K562 (cell line): ENCODE data around the gene RAI1. TPM values are rescaled to one million over a fixed set of nuclear protein-coding genes. Genes with fewer than 3 reads are reported as not detected.
A peak's percentile ranks its signal among the peaks of the same experiment; 100 is the strongest.
"Not testable (repeated sequence)": the region's sequence is repeated elsewhere in the genome, so short reads cannot be mapped to it uniquely, and the experiment has no call there.

ENCODE experiments used
- ATAC-seq: fragments of 200-7000 bp; cut with Tn5 transposase; 3 replicates; pipeline ENCODE4 v1.9.1; 2020; ENCODE audit warnings: moderate library complexity
- BruUV-seq: library from RNA; stranded (reverse); fragments of 400-500 nt; replicated peaks from 2 replicates; lab custom pipeline; 2021; lab: Mats Ljungman, UMichigan
- CTCF ChIA-PET: fragments of 300-600 bp; formaldehyde crosslinking; extraction: SDS; loops from one replicate; lab custom pipeline; 2021; ENCODE audit warnings: low intra/inter-chr PET ratio; lab: Yijun Ruan, JAX
- POLR2A ChIA-PET: fragments of 300-600, 350-650 bp; sonication (Branson Sonifier 250); formaldehyde crosslinking; extraction: SDS; loops from one replicate; lab custom pipeline; 2021; ENCODE audit warnings: antibody characterized with exemption, inconsistent platforms; lab: Yijun Ruan, JAX
- DNase-seq, 4 experiments: peaks; one replicate each; pipeline versions ENCODE4 v3.0.0 to v3.0.0-alpha.2; 2011 to 2018; ENCODE audit warnings: low spot score in 3 of 4, mixed read lengths in 3 of 4; ENCODE audit errors: extremely low read depth in 1 of 4
- FAIRE-seq: peaks from 2 replicates; lab custom pipeline; 2011; peaks lifted over from hg19 to GRCh38; lab: Jason Lieb, UNC
- H2AFZ ChIP-seq: 2 replicates; pipeline ENCODE4 v1.6.0; 2011; ENCODE audit warnings: low read depth, low read length, control low read depth, inconsistent platforms
- H3K27ac ChIP-seq: fragments of 200-600 bp; 3 replicates; pipeline ENCODE4 v1.8.0; 2011; ENCODE audit warnings: low read depth, mild to moderate bottlenecking, control low read depth, inconsistent platforms, low read length, moderate library complexity, mixed read lengths; ENCODE audit errors: extremely low read depth
- H3K27me3 ChIP-seq, 2 experiments: fragments of 300-600 bp in 1 of 2; 2 replicates in 1 of 2; 3 replicates in 1 of 2; pipeline versions ENCODE4 v1.6.0 to v1.8.0; 2011; ENCODE audit warnings: inconsistent platforms in 2 of 2, low read length in 2 of 2, mild to moderate bottlenecking in 1 of 2, mixed read lengths in 1 of 2, moderate library complexity in 1 of 2; ENCODE audit not compliant: control insufficient read depth in 2 of 2, insufficient read depth in 2 of 2
- H3K36me3 ChIP-seq: fragments of 300-600 bp; 3 replicates; pipeline ENCODE4 v1.8.0; 2011; ENCODE audit warnings: mild to moderate bottlenecking, low read length, inconsistent platforms; ENCODE audit not compliant: control insufficient read depth, insufficient read depth
- H3K4me1 ChIP-seq, 2 experiments: fragments of 200-600 bp in 1 of 2; replicated peaks in 1 of 2; 2 replicates in 1 of 2; 3 replicates in 1 of 2; pipeline versions ENCODE4 v1.5.1 to v1.8.0; 2011; ENCODE audit warnings: inconsistent platforms in 2 of 2, low read length in 2 of 2, mild to moderate bottlenecking in 1 of 2, mixed read lengths in 1 of 2, moderate library complexity in 1 of 2; ENCODE audit not compliant: control insufficient read depth in 2 of 2, insufficient read depth in 2 of 2
- H3K4me2 ChIP-seq: 2 replicates; pipeline ENCODE4 v1.6.1; 2011; ENCODE audit warnings: low read length, control low read depth, inconsistent platforms, mixed read lengths; ENCODE audit not compliant: insufficient read depth
- H3K4me3 ChIP-seq: fragments of 200-600 bp; sonication (generic), shearing (Covaris generic); 2 replicates; pipeline ENCODE4 v1.5.1; 2016; ENCODE audit warnings: control low read depth, inconsistent platforms
- H3K79me2 ChIP-seq: fragments of 200-600 bp; 3 replicates; pipeline ENCODE4 v1.8.0; 2011; ENCODE audit warnings: low read length, inconsistent platforms; ENCODE audit not compliant: control insufficient read depth, insufficient read depth
- H3K9ac ChIP-seq, 2 experiments: 2 replicates each; pipeline versions ENCODE4 v1.6.0 to v1.6.1; 2011; ENCODE audit warnings: low read depth in 2 of 2, low read length in 2 of 2, control low read depth in 1 of 2, inconsistent platforms in 1 of 2, mild to moderate bottlenecking in 1 of 2, mixed read lengths in 1 of 2; ENCODE audit not compliant: insufficient read depth in 1 of 2
- H3K9me1 ChIP-seq: one replicate; pipeline ENCODE4 v1.6.0; 2011; ENCODE audit warnings: inconsistent platforms, mild to moderate bottlenecking, low read length, moderate library complexity; ENCODE audit not compliant: control insufficient read depth, insufficient read depth
- H3K9me3 ChIP-seq: replicated peaks from 2 replicates; pipeline ENCODE4 v1.5.1; 2011; ENCODE audit warnings: low read depth, low read length, inconsistent platforms; ENCODE audit not compliant: control insufficient read depth, insufficient read depth
- H4K20me1 ChIP-seq: replicated peaks from 2 replicates; pipeline ENCODE4 v1.6.1; 2011; ENCODE audit warnings: low read length, inconsistent platforms, mixed read lengths; ENCODE audit not compliant: control insufficient read depth, insufficient read depth
- ADNP ChIP-seq: fragments of 200-800 bp; sonication (Bioruptor generic); IDR thresholded peaks from 2 replicates; pipeline ENCODE4 v1.6.1; 2016; ENCODE audit warnings: missing genetic modification characterization, missing compliant biosample characterization
- CCNT2 ChIP-seq: IDR thresholded peaks from 2 replicates; pipeline ENCODE4 v1.6.1; 2011; ENCODE audit warnings: borderline replicate concordance, low read depth, mild to moderate bottlenecking, moderate library complexity, mixed read lengths, low read length; ENCODE audit not compliant: insufficient read length; ENCODE audit errors: extremely low read depth
- CHD4 ChIP-seq: fragments of 200-600 bp; sonication (generic); IDR thresholded peaks from 3 replicates; pipeline ENCODE4 v1.6.1; 2012; ENCODE audit warnings: low read depth, mild to moderate bottlenecking, mixed read lengths, low read length, inconsistent platforms; ENCODE audit not compliant: insufficient read depth, insufficient replicate concordance, poor library complexity, severe bottlenecking
- HMGN3 ChIP-seq: IDR thresholded peaks from 2 replicates; pipeline ENCODE4 v1.6.1; 2011; ENCODE audit warnings: borderline replicate concordance, low read depth, mild to moderate bottlenecking, mixed read lengths, low read length; ENCODE audit not compliant: insufficient read length; ENCODE audit errors: extremely low read depth
- KDM1A ChIP-seq, 2 experiments: fragments of 450-650 bp; IDR thresholded peaks; 2 replicates each; pipeline ENCODE4 v1.6.1; 2016; ENCODE audit warnings: mild to moderate bottlenecking in 2 of 2
- PTBP1 ChIP-seq: fragments of 200-400 bp; formaldehyde crosslinking; IDR thresholded peaks from 2 replicates; pipeline ENCODE4 v1.6.1; 2017; ENCODE audit warnings: low read depth, low read length
- RBM25 ChIP-seq: fragments of 200-400 bp; formaldehyde crosslinking; IDR thresholded peaks from 2 replicates; pipeline ENCODE4 v1.6.1; 2018; ENCODE audit warnings: low read length, low read depth, moderate library complexity; ENCODE audit not compliant: severe bottlenecking
- ZFPM2 ChIP-seq: fragments of 250-450 bp; sonication (Bioruptor Pico); IDR thresholded peaks from 2 replicates; pipeline ENCODE4 v1.5.1; 2022; ENCODE audit warnings: mild to moderate bottlenecking
- WGBS: fragments of 100-300 bp; shearing (Covaris generic); methylation state at CpG from one replicate; pipeline ENCODE4 v1.1.6; 2016; ENCODE audit warnings: low coverage, mixed read lengths; ENCODE audit not compliant: insufficient coverage; ENCODE audit errors: missing lambda C conversion rate; 5-methylcytosine and 5-hydroxymethylcytosine counted together
- in situ Hi-C: fragments of 300-500 bp; cut with MboI; formaldehyde crosslinking; loops from 4 replicates; pipeline ENCODE4 v1.15.0; 2018; ENCODE audit warnings: inconsistent platforms, mixed read lengths
- intact Hi-C: fragments of 100-400 bp; cut with micrococcal nuclease; formaldehyde crosslinking; loops from 2 replicates; pipeline ENCODE4 v1.14.2; 2022
- polyA plus RNA-seq, 8 experiments: library from polyadenylated mRNA; depleted of rRNA in 4 of 8; stranded (reverse) in 5 of 8; unstranded in 3 of 8; fragments of >200 nt; fragmentation: Nextera tagmentation in 2 of 8; fragmentation: Illumina TruSeq in 1 of 8; extraction: Ambion mirVana in 2 of 8; extraction: Trizol in 1 of 8; gene quantifications; 2 replicates each; pipeline versions ENCODE4 v1.2.1 to v1.2.3, GENCODE V29; 2011 to 2014; ENCODE audit warnings: inconsistent platforms in 1 of 8, missing spikeins in 1 of 8
- total RNA-seq, 7 experiments: library from RNA; depleted of rRNA in 6 of 7; stranded (reverse); fragments of >200 nt in 6 of 7; fragmentation: Illumina TruSeq in 2 of 7; extraction: Trizol in 2 of 7; gene quantifications; 2 replicates each; pipeline versions ENCODE4 v1.2.1 to v1.2.3, GENCODE V29; 2011 to 2021; ENCODE audit warnings: low replicate concordance in 1 of 7
- TF ChIP-seq, protein P1 (sequence below): fragments of 200-800 bp; sonication (Bioruptor generic); IDR thresholded peaks from 2 replicates; pipeline ENCODE4 v1.6.1; 2016; ENCODE audit warnings: missing genetic modification characterization, missing compliant biosample characterization

The RAI1 gene
- total and polyA plus RNA-seq, 9 of the 15 experiments (the other 6 are each of a cell fraction or from before 2014, with no cell fraction given): 0.68 to 19.9 (median 5.5) TPM

- TF ChIP-seq, protein P1, sequence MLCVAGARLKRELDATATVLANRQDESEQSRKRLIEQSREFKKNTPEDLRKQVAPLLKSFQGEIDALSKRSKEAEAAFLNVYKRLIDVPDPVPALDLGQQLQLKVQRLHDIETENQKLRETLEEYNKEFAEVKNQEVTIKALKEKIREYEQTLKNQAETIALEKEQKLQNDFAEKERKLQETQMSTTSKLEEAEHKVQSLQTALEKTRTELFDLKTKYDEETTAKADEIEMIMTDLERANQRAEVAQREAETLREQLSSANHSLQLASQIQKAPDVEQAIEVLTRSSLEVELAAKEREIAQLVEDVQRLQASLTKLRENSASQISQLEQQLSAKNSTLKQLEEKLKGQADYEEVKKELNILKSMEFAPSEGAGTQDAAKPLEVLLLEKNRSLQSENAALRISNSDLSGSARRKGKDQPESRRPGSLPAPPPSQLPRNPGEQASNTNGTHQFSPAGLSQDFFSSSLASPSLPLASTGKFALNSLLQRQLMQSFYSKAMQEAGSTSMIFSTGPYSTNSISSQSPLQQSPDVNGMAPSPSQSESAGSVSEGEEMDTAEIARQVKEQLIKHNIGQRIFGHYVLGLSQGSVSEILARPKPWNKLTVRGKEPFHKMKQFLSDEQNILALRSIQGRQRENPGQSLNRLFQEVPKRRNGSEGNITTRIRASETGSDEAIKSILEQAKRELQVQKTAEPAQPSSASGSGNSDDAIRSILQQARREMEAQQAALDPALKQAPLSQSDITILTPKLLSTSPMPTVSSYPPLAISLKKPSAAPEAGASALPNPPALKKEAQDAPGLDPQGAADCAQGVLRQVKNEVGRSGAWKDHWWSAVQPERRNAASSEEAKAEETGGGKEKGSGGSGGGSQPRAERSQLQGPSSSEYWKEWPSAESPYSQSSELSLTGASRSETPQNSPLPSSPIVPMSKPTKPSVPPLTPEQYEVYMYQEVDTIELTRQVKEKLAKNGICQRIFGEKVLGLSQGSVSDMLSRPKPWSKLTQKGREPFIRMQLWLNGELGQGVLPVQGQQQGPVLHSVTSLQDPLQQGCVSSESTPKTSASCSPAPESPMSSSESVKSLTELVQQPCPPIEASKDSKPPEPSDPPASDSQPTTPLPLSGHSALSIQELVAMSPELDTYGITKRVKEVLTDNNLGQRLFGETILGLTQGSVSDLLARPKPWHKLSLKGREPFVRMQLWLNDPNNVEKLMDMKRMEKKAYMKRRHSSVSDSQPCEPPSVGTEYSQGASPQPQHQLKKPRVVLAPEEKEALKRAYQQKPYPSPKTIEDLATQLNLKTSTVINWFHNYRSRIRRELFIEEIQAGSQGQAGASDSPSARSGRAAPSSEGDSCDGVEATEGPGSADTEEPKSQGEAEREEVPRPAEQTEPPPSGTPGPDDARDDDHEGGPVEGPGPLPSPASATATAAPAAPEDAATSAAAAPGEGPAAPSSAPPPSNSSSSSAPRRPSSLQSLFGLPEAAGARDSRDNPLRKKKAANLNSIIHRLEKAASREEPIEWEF: no peak
- TF ChIP-seq PTBP1 (0 out of 2 replicates have a peak, but pooled peaks have one; percentile 68), HMGN3 (no peak), CHD4 (no peak), ZFPM2 (CRISPR knock-in tag) (no peak), CCNT2 (no peak), RBM25 (peak; percentile 96), KDM1A (IDR thresholded peaks at IDR 0.05) (peak; percentile 25 to 75; a peak in 3 of 4 replicates), ADNP (peak; percentile 53; the same call in 1 of the 2 replicates)
- TF ChIP-seq, all 486 proteins: peak for 9
These were observed 3.8 kb upstream of the RAI1 start (continued) for GRCh38 chr17:17677299-17678040.

GRCh38 chr17:17678063-17678699, 3.1 kb upstream of the RAI1 start:
- CTCF ChIA-PET, H2AFZ ChIP-seq, H4K20me1 ChIP-seq, H3K9me1 ChIP-seq, H3K4me2 ChIP-seq, DNase-seq, H3K4me3 ChIP-seq, H3K36me3 ChIP-seq, H3K27me3 ChIP-seq, H3K9ac ChIP-seq, BruUV-seq, H3K27ac ChIP-seq, ATAC-seq, FAIRE-seq, H3K9me3 ChIP-seq: not testable (repeated sequence)
- 36% methylated on average over 5 of the region's 5 CpGs for WGBS
- Histone ChIP-seq H3K4me1 (peaks cover 3 to 23% of the 10 kb centered on the region in 2 experiments; a peak in 3 of 5 replicates), H3K79me2 (peaks cover 15% of the 10 kb centered on the region)
- POLR2A ChIA-PET: interaction anchor here (0.6 kb wide), 1 partner anchor 9 kb away, joined by 5 read pairs; no protein-coding TSS in a partner anchor
- in situ Hi-C loops (loop anchor here (5.0 kb wide), 1 partner anchor 184 kb away; no protein-coding TSS in a partner anchor), intact Hi-C loops (loop anchor here (10.0 kb wide), 1 partner anchor 237 kb away; no protein-coding TSS in a partner anchor)
